ENCODE measurements around the gene CPA1.

The CPA1 gene

GRCh38 chr7:130342701-130343380 lies 37.5 kb upstream of the CPA1 start:
- Histone ChIP-seq H3K9me3 (ENCODE audit: insufficient read depth, low read length) (no peaks in the 10 kb centered on the region), H3K9ac (ENCODE audit: low read length) (no peak overlapping the region), H4K20me1 (ENCODE audit: low read depth, low read length) (no peaks in the 10 kb centered on the region), H3K36me3 (ENCODE audit: low read length) (no peaks in the 10 kb centered on the region), H3K4me2 (ENCODE audit: low read depth, low read length, poor library complexity, severe bottlenecking) (no peak overlapping the region), H3K9me2 (replicated peaks; ENCODE audit: insufficient read depth, low read length) (no peaks in the 10 kb centered on the region), H3F3A (ENCODE audit: insufficient read depth) (no peaks in the 10 kb centered on the region), H3K79me2 (ENCODE audit: insufficient read depth, low read length) (no peaks in the 10 kb centered on the region), H2AFZ (ENCODE audit: low read depth, low read length, severe bottlenecking) (no peak overlapping the region), H3K4me3 (ENCODE audit: insufficient read depth, low read length, poor library complexity, severe bottlenecking) (no peak overlapping the region), H3K27ac (ENCODE audit: low read depth, low read length) (no peak overlapping the region), H3K27me3 (ENCODE audit: low read length) (no peaks in the 10 kb centered on the region)
- no peak for TF ChIP-seq EZH2phosphoT487 (conservative IDR thresholded peaks at IDR 0.05; ENCODE audit: low read length)
- TF ChIP-seq CTCF (IDR thresholded peaks at IDR 0.05; ENCODE audit: insufficient read depth, low read length, poor library complexity, severe bottlenecking) = no peak

- no peaks in the 10 kb centered on the region for H3K36me3 ChIP-seq (ENCODE audit: low read length)
- H3K9me2 ChIP-seq (replicated peaks; ENCODE audit: insufficient read depth, low read length) = no peaks in the 10 kb centered on the region
- H3K79me2 ChIP-seq (ENCODE audit: insufficient read depth, low read length) = no peaks in the 10 kb centered on the region
- no peaks in the 10 kb centered on the region for H3K27me3 ChIP-seq (ENCODE audit: low read length)
- H3K27ac ChIP-seq (ENCODE audit: low read depth, low read length) = no peak within 1 kb of the TSS
- no peak within 1 kb of the TSS for H3K9ac ChIP-seq (ENCODE audit: low read length)
- H3K4me2 ChIP-seq (ENCODE audit: low read depth, low read length, poor library complexity, severe bottlenecking) = no peak within 1 kb of the TSS
- no peaks in the 10 kb centered on the region for H4K20me1 ChIP-seq (ENCODE audit: low read depth, low read length)
- H3K4me3 ChIP-seq (ENCODE audit: insufficient read depth, low read length, poor library complexity, severe bottlenecking) = no peak within 1 kb of the TSS
- no peak for TF ChIP-seq EZH2phosphoT487 (conservative IDR thresholded peaks at IDR 0.05; ENCODE audit: low read length)
- TF ChIP-seq CTCF (IDR thresholded peaks at IDR 0.05; ENCODE audit: insufficient read depth, low read length, poor library complexity, severe bottlenecking) = no peak
- no peak within 1 kb of the TSS for H2AFZ ChIP-seq (ENCODE audit: low read depth, low read length, severe bottlenecking)
- H3F3A ChIP-seq (ENCODE audit: insufficient read depth) = no peaks in the 10 kb centered on the region
- no peaks in the 10 kb centered on the region for H3K9me3 ChIP-seq (ENCODE audit: insufficient read depth, low read length)
These were observed 35.9 kb upstream of the CPA1 start, which contains the start of gene CPA5 for GRCh38 chr7:130344271-130344866. CPA5 (plus strand) TSS chr7:130344816; CDS start chr7:130346486, 1,670 bp downstream.

- Histone ChIP-seq H3K9me2 (replicated peaks; ENCODE audit: insufficient read depth, low read length) (no peaks in the 10 kb centered on the region), H3K27ac (ENCODE audit: low read depth, low read length) (no peak overlapping the region), H3K4me3 (ENCODE audit: insufficient read depth, low read length, poor library complexity, severe bottlenecking) (no peak overlapping the region), H3K36me3 (ENCODE audit: low read length) (no peaks in the 10 kb centered on the region), H4K20me1 (ENCODE audit: low read depth, low read length) (no peaks in the 10 kb centered on the region), H3K9me3 (ENCODE audit: insufficient read depth, low read length) (no peaks in the 10 kb centered on the region), H2AFZ (ENCODE audit: low read depth, low read length, severe bottlenecking) (no peak overlapping the region), H3K79me2 (ENCODE audit: insufficient read depth, low read length) (no peaks in the 10 kb centered on the region), H3F3A (ENCODE audit: insufficient read depth) (no peaks in the 10 kb centered on the region), H3K9ac (ENCODE audit: low read length) (no peak overlapping the region), H3K4me2 (ENCODE audit: low read depth, low read length, poor library complexity, severe bottlenecking) (no peak overlapping the region), H3K27me3 (ENCODE audit: low read length) (no peaks in the 10 kb centered on the region)
- TF ChIP-seq CTCF (IDR thresholded peaks at IDR 0.05; ENCODE audit: insufficient read depth, low read length, poor library complexity, severe bottlenecking) (no peak), EZH2phosphoT487 (conservative IDR thresholded peaks at IDR 0.05; ENCODE audit: low read length) (no peak)
These were observed 35.2 kb upstream of the CPA1 start for GRCh38 chr7:130345136-130345535.
